GM12878 (cell line): ENCODE results near the gene SYCE3. TPM values are rescaled to one million over a fixed set of nuclear protein-coding genes. Genes with fewer than 3 reads are reported as not detected.

ENCODE experiments used
- ATAC-seq: fragments of 200-7000 bp; cut with Tn5 transposase; 3 replicates; pipeline ENCODE4 v1.9.1; 2020; ENCODE audit warnings: mild to moderate bottlenecking, moderate library complexity
- BruUV-seq: library from RNA; stranded (reverse); fragments of 400-500 nt; replicated peaks from 2 replicates; lab custom pipeline; 2021; lab: Mats Ljungman, UMichigan
- CTCF ChIA-PET: fragments of 300-600 bp; sonication (Branson Sonifier 250); formaldehyde crosslinking; extraction: SDS; loops from one replicate; lab custom pipeline; 2021; ENCODE audit warnings: inconsistent platforms; lab: Yijun Ruan, JAX
- POLR2A ChIA-PET: fragments of 350-600 bp; formaldehyde crosslinking; extraction: SDS; loops from one replicate; lab custom pipeline; 2021; ENCODE audit warnings: inconsistent platforms; lab: Charles Lee
- RAD21 ChIA-PET: fragments of 300-600 bp; sonication (Branson Sonifier 250); formaldehyde crosslinking; loops from one replicate; lab custom pipeline; 2023; ENCODE audit warnings: antibody characterized with exemption; ENCODE audit not compliant: unreplicated experiment; lab: Charles Lee
- SMC1A ChIA-PET: fragments of 300-600 bp; sonication (Branson Sonifier 250); formaldehyde crosslinking; loops from one replicate; lab custom pipeline; 2023; ENCODE audit not compliant: unreplicated experiment, uncharacterized antibody; lab: Charles Lee
- DNase-seq: peaks from one replicate; pipeline ENCODE4 v3.0.0-alpha.2; 2011; ENCODE audit warnings: low read depth, low spot score
- FAIRE-seq: peaks from 3 replicates; lab custom pipeline; 2011; peaks lifted over from hg19 to GRCh38; lab: Jason Lieb, UNC
- H2AFZ ChIP-seq: 2 replicates; pipeline ENCODE4 v1.6.0; 2011; ENCODE audit warnings: low read depth, low read length, control low read depth; ENCODE audit not compliant: control insufficient read depth
- H3K27ac ChIP-seq: 2 replicates; pipeline ENCODE4 v1.5.1; 2011; ENCODE audit warnings: control low read depth; ENCODE audit not compliant: control insufficient read depth, insufficient read depth
- H3K27me3 ChIP-seq, 2 experiments: replicated peaks in 1 of 2; 2 replicates each; pipeline versions ENCODE4 v1.6.0 to v1.6.1; 2011; ENCODE audit warnings: low read length in 1 of 2; ENCODE audit not compliant: control insufficient read depth in 2 of 2, insufficient read depth in 2 of 2
- H3K36me3 ChIP-seq, 2 experiments: 2 replicates each; pipeline ENCODE4 v1.5.1; 2011; ENCODE audit warnings: low read length in 1 of 2; ENCODE audit not compliant: control insufficient read depth in 2 of 2, insufficient read depth in 2 of 2
- H3K4me1 ChIP-seq: 2 replicates; pipeline ENCODE4 v1.6.1; 2011; ENCODE audit warnings: mild to moderate bottlenecking, low read length, moderate library complexity, mixed read lengths; ENCODE audit not compliant: control insufficient read depth, insufficient read depth
- H3K4me2 ChIP-seq: 2 replicates; pipeline ENCODE4 v1.6.0; 2011; ENCODE audit warnings: control low read depth; ENCODE audit not compliant: control insufficient read depth, insufficient read depth
- H3K4me3 ChIP-seq: fragments of 200-600 bp; sonication (generic); 2 replicates; pipeline ENCODE4 v1.5.1; 2016
- H3K79me2 ChIP-seq: 2 replicates; pipeline ENCODE4 v1.6.0; 2011; ENCODE audit warnings: low read length; ENCODE audit not compliant: control insufficient read depth, insufficient read depth
- H3K9ac ChIP-seq: 2 replicates; pipeline ENCODE4 v1.8.0; 2011; ENCODE audit warnings: low read length, control low read depth, mixed read lengths; ENCODE audit not compliant: control insufficient read depth, insufficient read depth
- H3K9me3 ChIP-seq: replicated peaks from 3 replicates; pipeline ENCODE4 v1.5.1; 2011; ENCODE audit warnings: mild to moderate bottlenecking, low read length; ENCODE audit not compliant: control insufficient read depth, insufficient read depth
- H4K20me1 ChIP-seq: 2 replicates; pipeline ENCODE4 v1.6.0; 2011; ENCODE audit not compliant: control insufficient read depth, insufficient read depth
- ATF7 ChIP-seq: fragments of 450-650 bp; IDR thresholded peaks from 2 replicates; pipeline ENCODE4 v1.6.1; 2016; ENCODE audit warnings: low read depth, mild to moderate bottlenecking
- JUNB ChIP-seq: IDR thresholded peaks from 2 replicates; pipeline ENCODE4 v1.6.1; 2016; ENCODE audit warnings: antibody characterized with exemption, mild to moderate bottlenecking
- NFYA ChIP-seq: IDR thresholded peaks from 2 replicates; pipeline ENCODE4 v1.6.1; 2011; ENCODE audit warnings: low read depth, mild to moderate bottlenecking, low read length, improper control_type of control experiment, borderline replicate concordance
- NRF1 ChIP-seq: conservative IDR thresholded peaks from 2 replicates; pipeline ENCODE4 v1.6.1; 2011; ENCODE audit warnings: mild to moderate bottlenecking, low read depth, low read length, improper control_type of control experiment
- PBX3 ChIP-seq: IDR thresholded peaks from 2 replicates; pipeline ENCODE4 v1.6.1; 2011; ENCODE audit warnings: mild to moderate bottlenecking, low read depth, low read length, moderate library complexity; ENCODE audit not compliant: insufficient replicate concordance
- POLR2AphosphoS2 ChIP-seq: IDR thresholded peaks from 2 replicates; pipeline ENCODE4 v1.6.1; 2011; ENCODE audit warnings: low read depth, mild to moderate bottlenecking, low read length, improper control_type of control experiment, moderate library complexity
- REST ChIP-seq: IDR thresholded peaks from 2 replicates; pipeline ENCODE4 v1.6.1; 2012; ENCODE audit warnings: mild to moderate bottlenecking, low read depth, low read length
- RFX5 ChIP-seq: IDR thresholded peaks from 2 replicates; pipeline ENCODE4 v1.6.1; 2011; ENCODE audit warnings: low read depth, low read length, improper control_type of control experiment
- ZBTB40 ChIP-seq: fragments of 450-650 bp; IDR thresholded peaks from 2 replicates; pipeline ENCODE4 v1.6.1; 2016; ENCODE audit warnings: mild to moderate bottlenecking, moderate library complexity, borderline replicate concordance
- ZZZ3 ChIP-seq: IDR thresholded peaks from 2 replicates; pipeline ENCODE4 v1.6.1; 2011; ENCODE audit warnings: low read depth; ENCODE audit not compliant: control insufficient read depth, insufficient read length
- WGBS: methylation state at CpG from one replicate; pipeline ENCODE4 v1.1.6; 2016; ENCODE audit warnings: low lambda C conversion rate; ENCODE audit not compliant: insufficient replicate concordance, insufficient coverage; ENCODE audit errors: missing lambda C conversion rate; 5-methylcytosine and 5-hydroxymethylcytosine counted together
- in situ Hi-C: fragments of 300-500 bp; cut with MboI; formaldehyde crosslinking; loops from 9 replicates; pipeline ENCODE4 v1.14.3; 2018; ENCODE audit warnings: mixed read lengths
- intact Hi-C: fragments of 100-400 bp; cut with micrococcal nuclease; formaldehyde crosslinking; loops from one replicate; pipeline ENCODE4 v1.14.2; 2022; ENCODE audit not compliant: unreplicated experiment
- polyA plus RNA-seq, 11 experiments: library from polyadenylated mRNA; depleted of rRNA in 4 of 11; unstranded in 6 of 11; stranded (reverse) in 5 of 11; fragments of >200 nt; fragmentation: Nextera tagmentation in 4 of 11; fragmentation: Illumina TruSeq in 1 of 11; extraction: Ambion mirVana in 4 of 11; extraction: Trizol in 1 of 11; gene quantifications; 1 replicate in 1 of 11; 2 replicates in 10 of 11; pipeline versions ENCODE4 v1.2.1 to v1.2.3, GENCODE V29; 2011 to 2016; ENCODE audit warnings: inconsistent platforms in 2 of 11, missing spikeins in 2 of 11, low read depth in 1 of 11
- total RNA-seq, 4 experiments: library from RNA; depleted of rRNA in 3 of 4; stranded (reverse); fragments of >200 nt in 3 of 4; fragmentation: Illumina TruSeq in 1 of 4; extraction: Trizol in 1 of 4; gene quantifications; 2 replicates each; pipeline versions ENCODE4 v1.2.1 to v1.2.3, GENCODE V29; 2013 to 2021

The SYCE3 gene
- total and polyA plus RNA-seq, 10 of the 15 experiments (the other 5 are each of a cell fraction or from before 2014, with no cell fraction given), result 0.38 to 0.91 (median 0.76) TPM; not detected in 4

- TF ChIP-seq NFYA, result no peak
- no peak for TF ChIP-seq NRF1
- no peak for TF ChIP-seq PBX3
- no peak for TF ChIP-seq ZZZ3
- TF ChIP-seq POLR2AphosphoS2, result no peak
- TF ChIP-seq, all 136 proteins: peak for 0
Measured at GRCh38 chr22:50513175-50513574, 49.5 kb downstream of the SYCE3 start (continued).

GRCh38 chr22:50508897-50509296 is 53.8 kb downstream of the SYCE3 start:
- Histone ChIP-seq H3K9ac (peak overlapping the region; percentile 70), H4K20me1 (no peaks in the 10 kb centered on the region), H3K4me1 (peaks cover 9% of the 10 kb centered on the region), H3K9me3 (no peaks in the 10 kb centered on the region), H3K36me3 (peaks cover 4 to 6% of the 10 kb centered on the region in 2 experiments; a peak in 3 of 4 replicates), H3K27me3 (no peaks in the 10 kb centered on the region), H3K27ac (peak overlapping the region; percentile 90), H3K4me2 (peak overlapping the region; percentile 64), H3K4me3 (peak overlapping the region; percentile 85), H3K79me2 (peaks cover 50% of the 10 kb centered on the region), H2AFZ (no peak overlapping the region)
- FAIRE-seq, result peak; percentile 47
- ChIA-PET RAD21 (interaction anchor here (1.2 to 3.1 kb wide), 4 partner anchors 15 to 257 kb away, joined by 3 to 64 read pairs (median 9); partner anchors contain the start of genes HDAC10, SCO2 and TYMP), POLR2A (interaction anchor here (0.6 to 7.2 kb wide), 8 partner anchors 16 to 258 kb away, joined by 3 to 84 read pairs (median 6); partner anchors contain the start of genes HDAC10, SCO2 and SYCE3), CTCF (interaction anchor here (0.7 to 3.6 kb wide), 8 partner anchors 11 to 112 kb away, joined by 3 to 38 read pairs (median 10); partner anchors contain the start of genes SCO2 and SYCE3), SMC1A (interaction anchor here (0.8 to 2.8 kb wide), 7 partner anchors 14 to 112 kb away, joined by 3 to 18 read pairs (median 5); partner anchors contain the start of gene SCO2)
- in situ Hi-C loops, result no loop called here
- WGBS, result 0% methylated on average over 3 of the region's 3 CpGs
- intact Hi-C loops, result no loop called here
- peak; percentile 3 for ATAC-seq
- BruUV-seq, result TSS peak; percentile 83
- no peak for DNase-seq
- no peak for TF ChIP-seq REST
- no peak for TF ChIP-seq ZBTB40
- TF ChIP-seq RFX5, result no peak
- no peak for TF ChIP-seq JUNB
- TF ChIP-seq ATF7, result no peak
